Karpas-422 (cell line): ENCODE results near the gene GRM3. TPM values are rescaled to one million over a fixed set of nuclear protein-coding genes. Genes with fewer than 3 reads are reported as not detected.

Experiments
- DNase-seq: peaks from one replicate; pipeline ENCODE4 v3.0.0-alpha.2; 2015
- H2AFZ ChIP-seq: fragments of 200-600 bp; sonication (generic); 2 replicates; pipeline ENCODE4 v1.6.1; 2014; ENCODE audit warnings: antibody characterized with exemption, low read length, mixed read lengths
- H3K27ac ChIP-seq: fragments of 200-600 bp; sonication (generic); 2 replicates; pipeline ENCODE4 v1.5.1; 2014; ENCODE audit warnings: mild to moderate bottlenecking, low read length, moderate library complexity
- H3K27me3 ChIP-seq: fragments of 200-600 bp; sonication (generic); 2 replicates; pipeline ENCODE4 v1.6.1; 2014; ENCODE audit warnings: low read length, mixed read lengths
- H3K36me3 ChIP-seq: fragments of 200-600 bp; sonication (generic); 2 replicates; pipeline ENCODE4 v1.6.1; 2014; ENCODE audit warnings: low read length, mixed read lengths; ENCODE audit not compliant: insufficient read depth
- H3K4me1 ChIP-seq: fragments of 200-600 bp; sonication (generic); 2 replicates; pipeline ENCODE4 v1.6.1; 2014; ENCODE audit warnings: mild to moderate bottlenecking, low read length, mixed read lengths
- H3K4me2 ChIP-seq: fragments of 200-600 bp; sonication (generic); 2 replicates; pipeline ENCODE4 v1.6.1; 2014; ENCODE audit warnings: low read length, low read depth, mild to moderate bottlenecking; ENCODE audit not compliant: poor library complexity, severe bottlenecking
- H3K4me3 ChIP-seq: fragments of 200-600 bp; sonication (generic); 2 replicates; pipeline ENCODE4 v1.5.1; 2014; ENCODE audit warnings: mild to moderate bottlenecking, antibody characterized with exemption, low read length, mixed read lengths
- H3K79me2 ChIP-seq: fragments of 200-600 bp; sonication (generic); 2 replicates; pipeline ENCODE4 v1.6.1; 2014; ENCODE audit warnings: mild to moderate bottlenecking, low read length, mixed read lengths
- H3K9ac ChIP-seq: fragments of 200-600 bp; sonication (generic); 2 replicates; pipeline ENCODE4 v1.6.0; 2014; ENCODE audit warnings: low read length
- H3K9me2 ChIP-seq: fragments of 200-600 bp; sonication (generic), shearing (Covaris generic); replicated peaks from 2 replicates; pipeline ENCODE4 v1.6.0; 2014; ENCODE audit warnings: mild to moderate bottlenecking, low read length, moderate library complexity; ENCODE audit not compliant: insufficient read depth
- H3K9me3 ChIP-seq: fragments of 300-700, 200-600 bp; sonication (generic); 2 replicates; pipeline ENCODE4 v1.6.1; 2014; ENCODE audit warnings: low read length, mixed read lengths
- H4K20me1 ChIP-seq: fragments of 200-600 bp; sonication (generic); 2 replicates; pipeline ENCODE4 v1.6.1; 2014; ENCODE audit warnings: mild to moderate bottlenecking, antibody characterized with exemption, low read length, low read depth; ENCODE audit not compliant: insufficient read depth
- total RNA-seq: library from RNA; depleted of rRNA; stranded (reverse); fragments of >200 nt; shearing (Covaris generic); gene quantifications from 2 replicates; pipeline ENCODE4 v1.2.3, GENCODE V29; 2014; ENCODE audit warnings: low replicate concordance

The GRM3 gene
- total RNA-seq, 1 experiment from 2014 or later: not detected

DNA sequence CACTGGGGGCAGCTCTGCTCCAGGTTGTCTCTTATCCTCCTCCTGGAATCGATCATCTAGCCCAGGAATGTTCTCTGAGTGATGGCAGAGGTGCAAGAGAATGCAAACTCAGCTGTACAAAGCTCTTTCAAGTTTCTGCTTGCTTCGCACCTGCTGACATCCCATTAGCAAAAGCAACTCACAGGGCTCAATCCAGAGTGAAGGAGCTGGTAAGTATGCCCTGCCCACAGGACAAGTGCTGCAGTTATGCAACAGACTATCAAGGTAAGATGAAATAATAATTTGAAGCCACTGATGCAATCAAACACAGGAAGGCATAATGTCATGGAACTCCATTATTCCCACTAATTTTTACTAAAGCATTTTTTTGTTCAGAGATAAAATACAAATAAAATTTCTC, 122.2 kb downstream of the GRM3 start:
- Histone ChIP-seq H3K4me2 (no peak overlapping the region), H3K4me1 (no peaks in the 10 kb centered on the region), H3K27me3 (no peaks in the 10 kb centered on the region), H3K9ac (no peak overlapping the region), H2AFZ (no peak overlapping the region), H3K27ac (no peak overlapping the region), H4K20me1 (no peaks in the 10 kb centered on the region), H3K9me2 (no peaks in the 10 kb centered on the region), H3K36me3 (no peaks in the 10 kb centered on the region), H3K79me2 (no peaks in the 10 kb centered on the region), H3K9me3 (no peaks in the 10 kb centered on the region), H3K4me3 (no peak overlapping the region)
- no peak for DNase-seq

DNA sequence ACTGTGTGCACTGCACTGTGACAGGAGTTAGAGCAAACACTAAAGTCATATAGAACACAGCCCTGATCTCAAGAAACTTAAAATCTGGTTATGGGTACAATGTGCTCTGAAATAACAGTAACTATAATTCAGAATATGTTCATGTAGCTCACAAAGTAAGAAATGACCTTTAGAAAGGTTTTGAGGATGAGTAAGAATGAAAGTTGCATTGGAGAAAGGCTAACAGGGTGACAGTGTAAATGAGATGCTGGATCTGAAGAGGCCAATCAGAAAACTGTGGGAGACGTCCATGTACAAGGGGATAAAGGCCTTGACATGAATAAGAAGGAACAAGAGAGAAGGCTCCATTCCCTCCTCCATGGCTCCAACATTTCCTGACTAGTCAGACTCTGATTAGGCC, 124.7 kb downstream of the GRM3 start:
- H3K4me1 ChIP-seq: no peaks in the 10 kb centered on the region
- H3K4me3 ChIP-seq: no peak overlapping the region
- no peak overlapping the region for H3K4me2 ChIP-seq
- no peaks in the 10 kb centered on the region for H3K9me3 ChIP-seq
- H3K27ac ChIP-seq: no peak overlapping the region
- H4K20me1 ChIP-seq: no peaks in the 10 kb centered on the region
- H2AFZ ChIP-seq: no peak overlapping the region
- no peaks in the 10 kb centered on the region for H3K79me2 ChIP-seq
- DNase-seq: no peak
- no peaks in the 10 kb centered on the region for H3K36me3 ChIP-seq
- no peak overlapping the region for H3K9ac ChIP-seq
- H3K9me2 ChIP-seq: no peaks in the 10 kb centered on the region
- H3K27me3 ChIP-seq: 0 out of 2 replicates have a peak, but pooled peaks cover 2% of the 10 kb centered on the region

DNA sequence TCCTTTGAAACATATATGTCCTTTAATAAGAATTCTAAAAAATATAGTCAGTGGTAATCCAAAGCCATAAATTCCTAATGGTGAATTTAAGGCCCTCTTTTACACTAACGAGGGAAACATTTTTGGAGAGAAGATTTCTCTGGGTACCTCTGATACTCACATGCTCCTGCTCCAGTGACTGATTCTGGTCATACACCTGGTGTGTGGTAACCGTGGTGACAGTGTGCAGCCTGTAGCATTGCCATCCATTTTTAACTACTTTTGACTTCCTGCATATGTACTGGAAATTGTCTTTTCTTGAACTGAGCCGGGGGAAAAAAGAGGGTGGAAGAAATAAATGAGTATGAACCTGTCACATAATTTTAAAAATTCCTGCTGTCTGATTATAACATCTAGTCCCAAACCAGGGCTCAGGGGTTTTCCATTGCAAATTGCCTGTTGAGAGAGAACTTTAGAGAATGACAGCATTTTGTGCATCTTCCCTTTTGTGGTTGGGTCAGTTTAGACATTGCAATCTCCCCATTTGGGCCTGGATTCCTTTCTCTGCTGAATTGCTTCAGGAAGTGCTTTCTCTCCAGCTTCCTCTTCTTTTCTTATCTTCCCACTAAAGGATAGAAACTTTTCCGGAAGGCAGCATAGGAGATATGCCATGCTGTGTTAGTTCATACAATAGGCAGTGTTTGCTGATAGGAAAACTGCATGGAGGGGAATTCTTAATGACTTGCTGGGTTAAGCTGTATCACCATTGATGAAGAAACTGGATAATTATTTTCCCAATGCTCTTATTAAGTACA, 125.5 kb downstream of the GRM3 start:
- Histone ChIP-seq H2AFZ (no peak overlapping the region), H3K27ac (no peak overlapping the region), H3K9me3 (no peaks in the 10 kb centered on the region), H3K4me2 (no peak overlapping the region), H3K9me2 (no peaks in the 10 kb centered on the region), H3K4me1 (no peaks in the 10 kb centered on the region), H4K20me1 (no peaks in the 10 kb centered on the region), H3K79me2 (no peaks in the 10 kb centered on the region), H3K27me3 (0 out of 2 replicates have a peak, but pooled peaks cover 2% of the 10 kb centered on the region), H3K36me3 (no peaks in the 10 kb centered on the region), H3K9ac (no peak overlapping the region), H3K4me3 (no peak overlapping the region)
- DNase-seq: no peak

DNA sequence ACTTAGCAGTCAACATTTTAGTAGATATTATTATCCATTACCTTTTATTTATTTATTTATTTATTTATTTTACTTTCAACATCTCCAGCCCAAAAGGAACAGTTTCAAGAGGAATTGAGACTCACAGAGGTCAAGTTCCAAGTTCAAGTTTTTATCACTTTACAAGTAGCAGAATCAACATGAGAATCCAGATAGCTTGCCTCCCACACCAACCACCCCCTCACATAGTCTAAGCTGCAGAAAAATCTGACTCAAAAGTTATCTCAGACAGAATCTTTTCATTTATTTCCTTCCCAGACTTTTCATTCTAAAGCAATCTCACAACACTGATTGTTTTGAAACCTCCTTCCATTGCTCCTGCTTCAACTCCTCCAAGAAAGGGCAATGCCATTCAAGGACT, 129.6 kb downstream of the GRM3 start:
- no peaks in the 10 kb centered on the region for H3K9me2 ChIP-seq
- H3K9ac ChIP-seq: no peak overlapping the region
- no peak overlapping the region for H3K4me2 ChIP-seq
- no peak overlapping the region for H3K4me3 ChIP-seq
- no peaks in the 10 kb centered on the region for H3K79me2 ChIP-seq
- no peak overlapping the region for H2AFZ ChIP-seq
- no peaks in the 10 kb centered on the region for H3K36me3 ChIP-seq
- no peak for DNase-seq
- H3K27ac ChIP-seq: no peak overlapping the region
- H4K20me1 ChIP-seq: no peaks in the 10 kb centered on the region
- 0 out of 2 replicates have a peak, but pooled peaks cover 2% of the 10 kb centered on the region for H3K27me3 ChIP-seq
- H3K4me1 ChIP-seq: no peaks in the 10 kb centered on the region
- no peaks in the 10 kb centered on the region for H3K9me3 ChIP-seq

DNA sequence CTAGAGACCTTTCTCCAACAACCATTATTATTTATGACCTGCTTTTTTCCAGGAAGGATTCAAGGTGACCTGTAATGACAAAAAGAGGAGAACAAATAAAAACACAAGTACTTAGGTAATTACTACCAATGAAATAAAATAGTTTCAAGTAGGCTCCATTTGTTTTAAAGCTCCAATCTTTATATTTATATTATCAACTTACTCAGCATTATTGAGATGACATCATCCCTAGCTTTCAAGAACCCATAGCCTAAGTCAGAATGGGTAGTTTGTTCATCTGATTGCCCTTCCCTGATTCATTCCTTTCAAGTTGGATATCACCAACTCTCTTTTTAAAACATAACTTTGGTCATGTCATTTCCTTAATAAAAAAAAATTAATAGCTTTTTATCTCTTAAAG, 131.5 kb downstream of the GRM3 start:
- H3K9me3 ChIP-seq: no peaks in the 10 kb centered on the region
- H3K79me2 ChIP-seq: no peaks in the 10 kb centered on the region
- H4K20me1 ChIP-seq: no peaks in the 10 kb centered on the region
- no peaks in the 10 kb centered on the region for H3K9me2 ChIP-seq
- H3K36me3 ChIP-seq: no peaks in the 10 kb centered on the region
- H3K27ac ChIP-seq: no peak overlapping the region
- H2AFZ ChIP-seq: no peak overlapping the region
- DNase-seq: no peak
- H3K9ac ChIP-seq: no peak overlapping the region
- H3K4me1 ChIP-seq: no peaks in the 10 kb centered on the region
- H3K4me2 ChIP-seq: no peak overlapping the region
- H3K4me3 ChIP-seq: no peak overlapping the region
- 0 out of 2 replicates have a peak, but pooled peaks cover 2% of the 10 kb centered on the region for H3K27me3 ChIP-seq

DNA sequence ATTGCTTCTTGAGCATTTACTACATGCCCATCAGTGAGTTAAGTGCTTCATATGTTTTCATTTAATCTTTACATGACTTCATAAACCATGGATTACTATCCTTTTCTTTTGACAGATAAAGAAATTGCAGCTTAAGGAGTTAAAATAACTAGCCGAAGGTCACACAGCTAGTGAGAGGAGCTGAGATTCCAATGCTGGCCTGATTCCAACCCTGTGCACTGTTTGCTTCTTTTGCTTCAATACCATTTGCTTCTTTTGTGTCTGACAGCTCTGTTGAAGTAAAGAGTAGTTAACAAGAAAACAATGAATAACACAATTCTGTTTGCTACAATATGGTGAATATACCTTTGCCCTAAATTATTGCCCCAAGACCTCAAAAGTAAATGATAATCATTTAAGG, 132.4 kb downstream of the GRM3 start:
- H4K20me1 ChIP-seq: no peaks in the 10 kb centered on the region
- H3K9me3 ChIP-seq: no peaks in the 10 kb centered on the region
- H3K4me2 ChIP-seq: no peak overlapping the region
- DNase-seq: no peak
- H3K4me1 ChIP-seq: no peaks in the 10 kb centered on the region
- H3K9ac ChIP-seq: no peak overlapping the region
- H3K27ac ChIP-seq: no peak overlapping the region
- no peak overlapping the region for H3K4me3 ChIP-seq
- no peaks in the 10 kb centered on the region for H3K79me2 ChIP-seq
- no peaks in the 10 kb centered on the region for H3K9me2 ChIP-seq
- H3K36me3 ChIP-seq: no peaks in the 10 kb centered on the region
- no peak overlapping the region for H2AFZ ChIP-seq
- H3K27me3 ChIP-seq: 0 out of 2 replicates have a peak, but pooled peaks cover 2% of the 10 kb centered on the region

DNA sequence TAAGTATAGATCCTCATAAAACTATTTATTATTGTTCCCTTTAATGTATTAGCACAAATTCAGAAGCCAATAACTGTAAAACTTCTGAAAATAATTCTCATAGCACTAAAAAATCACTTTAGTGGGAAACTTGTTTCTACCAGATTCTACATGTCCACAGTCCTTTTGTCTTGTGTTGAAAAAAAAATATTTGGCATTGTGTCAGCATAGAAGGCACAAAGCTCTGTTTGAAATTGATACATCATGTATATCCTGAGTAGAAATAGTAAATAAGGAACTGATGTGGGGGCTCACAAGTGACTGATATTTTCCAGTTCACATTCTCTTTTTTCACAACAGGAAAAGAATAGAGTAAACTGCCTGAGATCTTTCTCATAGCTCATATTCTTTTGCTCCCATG, 134.6 kb downstream of the GRM3 start:
- no peaks in the 10 kb centered on the region for H3K27me3 ChIP-seq
- no peak overlapping the region for H3K4me3 ChIP-seq
- no peak overlapping the region for H3K9ac ChIP-seq
- no peak for DNase-seq
- H3K4me1 ChIP-seq: no peaks in the 10 kb centered on the region
- H4K20me1 ChIP-seq: no peaks in the 10 kb centered on the region
- H3K79me2 ChIP-seq: no peaks in the 10 kb centered on the region
- H3K4me2 ChIP-seq: no peak overlapping the region
- no peaks in the 10 kb centered on the region for H3K9me3 ChIP-seq
- no peaks in the 10 kb centered on the region for H3K9me2 ChIP-seq
- H2AFZ ChIP-seq: no peak overlapping the region
- no peak overlapping the region for H3K27ac ChIP-seq
- H3K36me3 ChIP-seq: no peaks in the 10 kb centered on the region

DNA sequence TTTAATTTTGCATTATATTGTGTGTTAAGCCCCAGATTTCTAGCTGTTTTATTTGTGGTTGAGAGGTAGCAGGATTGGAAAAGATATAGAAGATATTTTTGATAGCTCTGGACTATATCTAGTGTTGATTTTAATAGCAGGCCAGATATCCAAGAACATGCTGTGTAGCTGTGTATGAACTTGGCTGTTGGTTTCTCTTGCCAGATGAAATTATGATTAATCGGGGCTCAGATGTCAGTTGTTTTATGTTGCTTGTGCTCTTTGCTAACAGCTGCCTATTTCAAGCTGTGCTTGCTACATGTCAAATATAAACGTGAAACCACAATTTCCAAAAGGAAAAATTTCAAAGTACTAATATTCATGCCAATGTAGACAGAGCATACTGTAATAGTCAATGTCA, 141.1 kb downstream of the GRM3 start:
- no peaks in the 10 kb centered on the region for H3K4me1 ChIP-seq
- no peaks in the 10 kb centered on the region for H3K27me3 ChIP-seq
- no peaks in the 10 kb centered on the region for H3K36me3 ChIP-seq
- no peak overlapping the region for H3K4me3 ChIP-seq
- H3K9me3 ChIP-seq: no peaks in the 10 kb centered on the region
- H3K27ac ChIP-seq: no peak overlapping the region
- no peak overlapping the region for H2AFZ ChIP-seq
- H3K9ac ChIP-seq: no peak overlapping the region
- no peaks in the 10 kb centered on the region for H4K20me1 ChIP-seq
- H3K4me2 ChIP-seq: no peak overlapping the region
- H3K79me2 ChIP-seq: no peaks in the 10 kb centered on the region
- H3K9me2 ChIP-seq: no peaks in the 10 kb centered on the region
- DNase-seq: no peak
